ENCODE data around the gene C6orf89.
"Not testable (repeated sequence)": the region's sequence is repeated elsewhere in the genome, so short reads cannot be mapped to it uniquely, and the experiment has no call there.

Gene C6orf89

GRCh38 chr6:36925809-36926208 is 40.1 kb downstream of the C6orf89 start:
- no peak for DNase-seq

- no peak for DNase-seq
Observed at GRCh38 chr6:36926708-36927513, 41.2 kb downstream of the C6orf89 start.

GRCh38 chr6:36927691-36928546 is 42.2 kb downstream of the C6orf89 start:
- no peak for DNase-seq

- no peak for DNase-seq
Observed at GRCh38 chr6:36928547-36928918, 42.8 kb downstream of the C6orf89 start.

GRCh38 chr6:36929152-36929551 is 43.4 kb downstream of the C6orf89 start:
- DNase-seq, result no peak

- no peak for DNase-seq
Observed at GRCh38 chr6:36929607-36930006, 43.9 kb downstream of the C6orf89 start.

GRCh38 chr6:36930483-36930882 is 44.7 kb downstream of the C6orf89 start:
- DNase-seq, result no peak

GRCh38 chr6:36933102-36933501 is 47.4 kb downstream of the C6orf89 start:
- DNase-seq, result no peak

GRCh38 chr6:36933519-36933918 is 47.8 kb downstream of the C6orf89 start:
- DNase-seq, result no peak

GRCh38 chr6:36934901-36935300 is 49.1 kb downstream of the C6orf89 start:
- no peak for DNase-seq

GRCh38 chr6:36936824-36937223 is 51.1 kb downstream of the C6orf89 start:
- DNase-seq, result no peak

- DNase-seq, result no peak
Observed at GRCh38 chr6:36937896-36938295, 52.1 kb downstream of the C6orf89 start.

GRCh38 chr6:36938536-36938935 is 52.8 kb downstream of the C6orf89 start:
- DNase-seq, result no peak

- DNase-seq, result not testable (repeated sequence)
Observed at GRCh38 chr6:36939005-36939404, 53.3 kb downstream of the C6orf89 start.

- DNase-seq, result no peak
Observed at GRCh38 chr6:36940027-36940426, 54.3 kb downstream of the C6orf89 start.

GRCh38 chr6:36941561-36941960 is 55.8 kb downstream of the C6orf89 start:
- DNase-seq, result not testable (repeated sequence)

- DNase-seq, result not testable (repeated sequence)
Observed at GRCh38 chr6:36942329-36942728, 56.6 kb downstream of the C6orf89 start.

GRCh38 chr6:36944650-36945049 is 58.9 kb downstream of the C6orf89 start:
- no peak for DNase-seq

- DNase-seq, result no peak
Observed at GRCh38 chr6:36945301-36945700, 59.5 kb downstream of the C6orf89 start.

- DNase-seq, result no peak
Observed at GRCh38 chr6:36946526-36946925, 60.8 kb downstream of the C6orf89 start.

- DNase-seq, result no peak
Observed at GRCh38 chr6:36947570-36948351, 62.0 kb downstream of the C6orf89 start.

- not testable (repeated sequence) for DNase-seq
Observed at GRCh38 chr6:36949076-36949475, 63.3 kb downstream of the C6orf89 start.

GRCh38 chr6:36949636-36950035 is 63.9 kb downstream of the C6orf89 start:
- DNase-seq, result no peak

All from NCI-H1092 (cell line).